ENCODE results near the gene SYNPO2.
"Not testable (repeated sequence)": the region's sequence is repeated elsewhere in the genome, so short reads cannot be mapped to it uniquely, and the experiment has no call there.

Gene SYNPO2

GRCh38 chr4:118888666-118889311, at the start of gene SYNPO2:
Gene SYNPO2 (plus strand): TSS chr4:118888854. CDS start chr4:118889037, 183 bp downstream.
- no peak for DNase-seq

- no peak for DNase-seq
Observed at GRCh38 chr4:118839221-118839927, 49.3 kb upstream of the SYNPO2 start.

GRCh38 chr4:118842055-118842454, 46.6 kb upstream of the SYNPO2 start:
- DNase-seq = no peak

GRCh38 chr4:118843237-118843636, 45.4 kb upstream of the SYNPO2 start:
- no peak for DNase-seq

GRCh38 chr4:118845552-118846050, 43.1 kb upstream of the SYNPO2 start:
- DNase-seq = no peak

- DNase-seq = no peak
Observed at GRCh38 chr4:118846979-118847378, 41.7 kb upstream of the SYNPO2 start.

- DNase-seq = no peak
Observed at GRCh38 chr4:118848242-118848641, 40.4 kb upstream of the SYNPO2 start.

- DNase-seq = no peak
Observed at GRCh38 chr4:118848901-118849300, 39.8 kb upstream of the SYNPO2 start.

GRCh38 chr4:118849867-118850487, 38.7 kb upstream of the SYNPO2 start:
- DNase-seq = no peak

- peak; percentile 2 for DNase-seq
Observed at GRCh38 chr4:118850488-118851173, 38.0 kb upstream of the SYNPO2 start.

GRCh38 chr4:118857760-118858159, 30.9 kb upstream of the SYNPO2 start:
- DNase-seq = no peak

- DNase-seq = no peak
Observed at GRCh38 chr4:118858779-118859178, 29.9 kb upstream of the SYNPO2 start.

GRCh38 chr4:118865091-118865708, 23.5 kb upstream of the SYNPO2 start:
- peak; percentile 44 for DNase-seq

- peak; percentile 63 for DNase-seq
Observed at GRCh38 chr4:118866442-118866841, 22.2 kb upstream of the SYNPO2 start.

GRCh38 chr4:118867311-118868067, 21.2 kb upstream of the SYNPO2 start:
- DNase-seq = no peak

- DNase-seq = no peak
Observed at GRCh38 chr4:118869808-118870342, 18.8 kb upstream of the SYNPO2 start.

- DNase-seq = no peak
Observed at GRCh38 chr4:118872181-118872580, 16.5 kb upstream of the SYNPO2 start.

- DNase-seq = no peak
Observed at GRCh38 chr4:118877797-118878196, 10.9 kb upstream of the SYNPO2 start.

- DNase-seq = not testable (repeated sequence)
Observed at GRCh38 chr4:118878507-118878906, 10.1 kb upstream of the SYNPO2 start.

- no peak for DNase-seq
Observed at GRCh38 chr4:118879409-118879808, 9.2 kb upstream of the SYNPO2 start.

- DNase-seq = no peak
Observed at GRCh38 chr4:118881512-118882146, 7.0 kb upstream of the SYNPO2 start.
